PFSK-1 (cell line): Measurements from ENCODE around the gene WNT6.

Source experiments
- FOXP2 ChIP-seq: optimal IDR thresholded peaks from 2 replicates; pipeline ENCODE3; 2011; ENCODE audit warnings: borderline replicate concordance, control low read depth, inconsistent platforms; ENCODE audit not compliant: insufficient read depth; ENCODE audit errors: extremely low read length, extremely low read depth
- POLR2AphosphoS5 ChIP-seq: IDR thresholded peaks from 2 replicates; pipeline ENCODE4 v1.6.1; 2012; ENCODE audit warnings: low read depth, mild to moderate bottlenecking, control low read depth, low read length, moderate library complexity
- REST ChIP-seq, 2 experiments: IDR thresholded peaks; 2 replicates each; pipeline versions ENCODE4 v1.6.1 to v1.8.0; 2011 to 2012; ENCODE audit warnings: low read depth in 2 of 2, low read length in 2 of 2, control low read depth in 1 of 2, inconsistent platforms in 1 of 2, mild to moderate bottlenecking in 1 of 2, moderate library complexity in 1 of 2; ENCODE audit not compliant: insufficient read depth in 1 of 2
- SIN3A ChIP-seq: IDR thresholded peaks from 2 replicates; pipeline ENCODE4 v1.6.1; 2012; ENCODE audit warnings: mild to moderate bottlenecking, low read length, moderate library complexity, borderline replicate concordance; ENCODE audit not compliant: insufficient read depth
- TAF1 ChIP-seq: IDR thresholded peaks from 2 replicates; pipeline ENCODE4 v1.6.1; 2012; ENCODE audit warnings: low read length, control low read depth, borderline replicate concordance; ENCODE audit not compliant: insufficient read depth

- TF ChIP-seq REST (IDR thresholded peaks at IDR 0.05; ENCODE audit: insufficient read depth in 1 of 2, low read depth in 2 of 2, low read length in 2 of 2) (no peak), TAF1 (no peak), POLR2AphosphoS5 (no peak), SIN3A (no peak), FOXP2 (no peak)
Observed at GRCh38 chr2:218839888-218840287, 19.7 kb upstream of the WNT6 start.
